Measurements from ENCODE around the gene PTPRN2. TPM values are rescaled to one million over a fixed set of nuclear protein-coding genes. Genes with fewer than 3 reads are reported as not detected.

PTPRN2 gene
- polyA plus RNA-seq, 1 of the 3 experiments (the other 2 are of a cell fraction) = 4.0 TPM

- H3K9ac ChIP-seq = no peak overlapping the region
- no peaks in the 10 kb centered on the region for H3K79me2 ChIP-seq (ENCODE audit: insufficient read depth)
- DNase-seq = no peak
- no peak overlapping the region for H3K4me2 ChIP-seq
- TF ChIP-seq EZH2phosphoT487 (IDR thresholded peaks at IDR 0.05; ENCODE audit: borderline replicate concordance, low read depth) (no peak), NFIC (IDR thresholded peaks at IDR 0.05; ENCODE audit: borderline replicate concordance) (no peak), TAF1 (IDR thresholded peaks at IDR 0.05; ENCODE audit: borderline replicate concordance, low read depth, low read length) (no peak), GATA2 (CRISPR knock-in tag; IDR thresholded peaks at IDR 0.05) (no peak), ZBTB33 (IDR thresholded peaks at IDR 0.05; ENCODE audit: borderline replicate concordance, low read depth) (no peak), CTCF (IDR thresholded peaks at IDR 0.05) (no peak), FOXM1 (IDR thresholded peaks at IDR 0.05; ENCODE audit: low read depth) (no peak)
- TF ChIP-seq, protein P1, sequence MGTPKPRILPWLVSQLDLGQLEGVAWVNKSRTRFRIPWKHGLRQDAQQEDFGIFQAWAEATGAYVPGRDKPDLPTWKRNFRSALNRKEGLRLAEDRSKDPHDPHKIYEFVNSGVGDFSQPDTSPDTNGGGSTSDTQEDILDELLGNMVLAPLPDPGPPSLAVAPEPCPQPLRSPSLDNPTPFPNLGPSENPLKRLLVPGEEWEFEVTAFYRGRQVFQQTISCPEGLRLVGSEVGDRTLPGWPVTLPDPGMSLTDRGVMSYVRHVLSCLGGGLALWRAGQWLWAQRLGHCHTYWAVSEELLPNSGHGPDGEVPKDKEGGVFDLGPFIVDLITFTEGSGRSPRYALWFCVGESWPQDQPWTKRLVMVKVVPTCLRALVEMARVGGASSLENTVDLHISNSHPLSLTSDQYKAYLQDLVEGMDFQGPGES (IDR thresholded peaks at IDR 0.05; ENCODE audit: low read depth, low read length) = no peak
- H3K27me3 ChIP-seq (ENCODE audit: insufficient read depth) = no peaks in the 10 kb centered on the region
- no peaks in the 10 kb centered on the region for H3K9me2 ChIP-seq
- 30% methylated on average over 7 of the region's 7 CpGs for WGBS (ENCODE audit: low lambda C conversion rate)
- H3F3A ChIP-seq (replicated peaks; ENCODE audit: insufficient read depth) = no peaks in the 10 kb centered on the region
- no peak overlapping the region for H3K27ac ChIP-seq (ENCODE audit: low read depth in 2 of 2, low read length in 1 of 2)
- ChIA-PET CTCF (interaction anchor here (0.5 kb wide), 1 partner anchor 1162 kb away, joined by 3 read pairs; no protein-coding TSS in a partner anchor), POLR2A (no interaction called here)
- peaks cover 7% of the 10 kb centered on the region; the same call in 1 of the 2 replicates for H3K9me3 ChIP-seq
- no peaks in the 10 kb centered on the region for H3K4me1 ChIP-seq (ENCODE audit: control insufficient read depth in 1 of 2, insufficient read depth in 2 of 2, low read depth in 1 of 2, low read length in 1 of 2)
- no peak overlapping the region for H2AFZ ChIP-seq (ENCODE audit: low read depth)
- no peaks in the 10 kb centered on the region for H4K20me1 ChIP-seq (ENCODE audit: insufficient read depth)
- no peaks in the 10 kb centered on the region for H3K36me3 ChIP-seq (replicated peaks in 1 of 2; ENCODE audit: control insufficient read depth in 1 of 2, insufficient read depth in 2 of 2, low read length in 1 of 2)
- H3K4me3 ChIP-seq (ENCODE audit: low read depth in 2 of 2, low read length in 1 of 2) = no peak overlapping the region
These were observed 563.8 kb downstream of the PTPRN2 start for GRCh38 chr7:158023681-158024350.

GRCh38 chr7:158023157-158023556 lies 564.5 kb downstream of the PTPRN2 start:
- no peak overlapping the region for H3K27ac ChIP-seq (ENCODE audit: low read depth in 2 of 2, low read length in 1 of 2)
- ChIA-PET POLR2A (no interaction called here), CTCF (no interaction called here)
- H4K20me1 ChIP-seq (ENCODE audit: insufficient read depth) = no peaks in the 10 kb centered on the region
- no peak overlapping the region for H3K4me2 ChIP-seq
- H3K9me3 ChIP-seq = peaks cover 7% of the 10 kb centered on the region; the same call in 1 of the 2 replicates
- no peak overlapping the region for H2AFZ ChIP-seq (ENCODE audit: low read depth)
- H3F3A ChIP-seq (replicated peaks; ENCODE audit: insufficient read depth) = no peaks in the 10 kb centered on the region
- H3K4me3 ChIP-seq (ENCODE audit: low read depth in 2 of 2, low read length in 1 of 2) = no peak overlapping the region
- H3K27me3 ChIP-seq (ENCODE audit: insufficient read depth) = no peaks in the 10 kb centered on the region
- H3K79me2 ChIP-seq (ENCODE audit: insufficient read depth) = no peaks in the 10 kb centered on the region
- H3K9ac ChIP-seq = no peak overlapping the region
- TF ChIP-seq MEF2A (IDR thresholded peaks at IDR 0.05; ENCODE audit: borderline replicate concordance, low read depth) = no peak
- no peak for TF ChIP-seq SIN3A (IDR thresholded peaks at IDR 0.05; ENCODE audit: borderline replicate concordance, low read depth, low read length)
- no peaks in the 10 kb centered on the region for H3K9me2 ChIP-seq
- H3K4me1 ChIP-seq (ENCODE audit: control insufficient read depth in 1 of 2, insufficient read depth in 2 of 2, low read depth in 1 of 2, low read length in 1 of 2) = no peaks in the 10 kb centered on the region
- no peaks in the 10 kb centered on the region for H3K36me3 ChIP-seq (replicated peaks in 1 of 2; ENCODE audit: control insufficient read depth in 1 of 2, insufficient read depth in 2 of 2, low read length in 1 of 2)
- no peak for DNase-seq
- WGBS (ENCODE audit: low lambda C conversion rate) = 43% methylated on average over 8 of the region's 8 CpGs
